Measurements from ENCODE around the gene PHGDH.

DNA sequence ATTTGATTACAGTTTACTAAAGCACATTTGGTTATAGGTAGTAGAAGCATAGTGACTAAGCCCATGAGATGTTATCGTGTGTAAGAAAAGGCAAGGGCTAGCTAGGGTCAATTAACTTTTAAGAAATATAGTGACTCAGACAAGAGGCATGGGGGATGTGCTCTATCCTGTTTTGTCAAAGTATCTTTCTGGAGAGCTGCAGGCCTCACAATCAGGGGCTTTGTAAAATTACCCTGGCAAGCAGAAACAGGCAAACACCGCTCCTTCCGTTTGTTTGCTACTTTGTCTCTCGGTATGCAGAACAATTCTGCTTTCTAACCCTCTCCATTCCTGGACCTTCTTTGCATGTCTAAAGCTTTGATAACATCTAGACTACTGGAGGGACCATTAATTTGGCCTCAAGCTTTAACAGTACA is 37.6 kb upstream of the PHGDH start:
- no peak for TF ChIP-seq POLR2A (IDR thresholded peaks at IDR 0.05)
- no peak for TF ChIP-seq CTCF (IDR thresholded peaks at IDR 0.05)
